Tibial nerve (tissue), 4 donors: ENCODE results near the gene AADAC. TPM values are rescaled to one million over a fixed set of nuclear protein-coding genes. Genes with fewer than 3 reads are reported as not detected.
"Not testable (repeated sequence)": the region's sequence is repeated elsewhere in the genome, so short reads cannot be mapped to it uniquely, and the experiment has no call there.

Source experiments
- DNase-seq, 2 donors: peaks; one replicate each; pipeline ENCODE4 v3.0.0-alpha.2; 2019; ENCODE audit warnings: low spot score in 2 of 2
- H3K27ac ChIP-seq, 4 donors: fragments of 200-600 bp; sonication (generic) in 3 of 4; one replicate each; pipeline ENCODE4 v1.5.1; 2017 to 2019; ENCODE audit warnings: mild to moderate bottlenecking in 1 of 4
- H3K27me3 ChIP-seq, 2 donors: fragments of 200-600 bp; sonication (generic) in 1 of 2; one replicate each; pipeline versions ENCODE4 v1.5.1 to v1.6.0; 2017 to 2019
- H3K36me3 ChIP-seq, 3 donors: fragments of 200-600 bp; sonication (generic); one replicate each; pipeline ENCODE4 v1.5.1; 2018 to 2019
- H3K4me1 ChIP-seq, 4 donors: fragments of 200-600 bp; sonication (generic) in 3 of 4; one replicate each; pipeline ENCODE4 v1.5.1; 2017 to 2019
- H3K4me3 ChIP-seq, 4 donors: fragments of 200-600 bp; sonication (generic) in 3 of 4; one replicate each; pipeline ENCODE4 v1.5.1; 2017 to 2019; ENCODE audit warnings: mild to moderate bottlenecking in 1 of 4, moderate library complexity in 1 of 4
- H3K9me3 ChIP-seq, 4 donors: fragments of 200-600 bp; sonication (generic) in 3 of 4; one replicate each; pipeline ENCODE4 v1.5.1; 2017 to 2019
- CTCF ChIP-seq, 5 experiments: fragments of 200-600 bp in 3 of 5; fragments of 450-650 bp in 2 of 5; sonication (generic) in 3 of 5; IDR thresholded peaks; one replicate each; pipeline ENCODE4 v1.5.1; 2016 to 2019; ENCODE audit warnings: antibody characterized with exemption in 5 of 5, mild to moderate bottlenecking in 3 of 5, moderate library complexity in 2 of 5
- EP300 ChIP-seq, 2 donors: sonication (generic); formaldehyde crosslinking; IDR thresholded peaks; one replicate each; pipeline ENCODE4 v1.6.1; 2017; ENCODE audit warnings: antibody characterized with exemption in 2 of 2, mild to moderate bottlenecking in 1 of 2
- POLR2A ChIP-seq, 2 donors: fragments of 450-650 bp; IDR thresholded peaks; one replicate each; pipeline ENCODE4 v1.6.1; 2017; ENCODE audit warnings: antibody characterized with exemption in 2 of 2, mild to moderate bottlenecking in 2 of 2, moderate library complexity in 2 of 2
- WGBS, 2 donors: methylation state at CpG; one replicate each; pipeline ENCODE4 v1.1.5; 2018; 5-methylcytosine and 5-hydroxymethylcytosine counted together
- total RNA-seq, 4 donors: library from RNA; depleted of rRNA; stranded (reverse); fragments of >200 nt; gene quantifications; one replicate each; pipeline ENCODE4 v1.1.0, GENCODE V29; 2016

Gene AADAC
- total RNA-seq, 4 donors from 2014 or later: not detected

DNA sequence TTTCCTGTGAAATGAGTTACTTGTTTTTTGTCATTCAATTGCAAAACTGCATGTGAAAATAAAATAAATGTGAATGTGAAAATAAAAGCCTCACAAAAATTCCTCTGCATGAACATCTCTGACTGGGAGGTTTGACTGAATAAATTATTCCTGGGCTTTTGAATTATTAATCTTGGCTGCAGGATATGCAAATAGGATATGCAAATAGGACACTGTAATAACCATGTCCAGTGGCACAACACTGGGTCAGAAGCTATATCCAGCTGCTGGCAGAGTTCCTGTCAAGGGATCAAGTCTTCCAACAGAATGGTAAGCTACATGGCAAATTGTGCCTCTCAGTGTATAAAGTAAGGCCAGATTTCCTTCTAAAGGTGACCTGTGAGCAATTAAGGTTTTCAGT lies 59.5 kb downstream of the AADAC start, which contains the start of gene SUCNR1:
Gene SUCNR1, plus strand, starts transcription at position 246 of the 400 bp plus-strand sequence. CDS start 6,250 bp downstream, outside the sequence.
- H3K27ac ChIP-seq: no peak within 1 kb of the TSS
- H3K9me3 ChIP-seq: no peaks in the 10 kb centered on the region
- H3K4me1 ChIP-seq: peaks cover 0 to 10% (median 0%) of the 10 kb centered on the region in 4 donors
- DNase-seq: no peak
- no peaks in the 10 kb centered on the region for H3K27me3 ChIP-seq
- no peak within 1 kb of the TSS for H3K4me3 ChIP-seq
- no peaks in the 10 kb centered on the region for H3K36me3 ChIP-seq
- TF ChIP-seq EP300 (IDR thresholded peaks at IDR 0.05): no peak
- TF ChIP-seq CTCF (IDR thresholded peaks at IDR 0.05): no peak
- no peak for TF ChIP-seq POLR2A (IDR thresholded peaks at IDR 0.05)

DNA sequence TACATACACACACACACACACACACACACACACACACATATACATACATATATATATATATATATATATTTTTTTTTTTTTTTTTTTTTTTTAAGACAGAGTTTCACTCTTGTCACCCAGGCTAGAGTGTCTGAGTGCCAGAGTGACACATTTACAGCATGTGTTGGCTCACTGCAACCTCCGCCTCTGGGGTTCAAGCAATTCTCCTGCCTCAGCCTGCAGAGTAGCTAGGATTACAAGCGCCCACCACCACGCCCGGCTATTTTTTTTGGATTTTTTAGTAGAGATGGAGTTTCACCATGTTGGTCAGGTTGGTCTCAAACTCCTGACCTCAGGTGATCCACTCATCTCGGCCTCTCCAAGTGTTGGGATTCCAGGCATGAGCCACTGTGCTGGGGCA lies 60.2 kb downstream of the AADAC start:
- not testable (repeated sequence) for H3K27ac ChIP-seq, H3K36me3 ChIP-seq, H3K4me3 ChIP-seq, H3K27me3 ChIP-seq, DNase-seq, H3K9me3 ChIP-seq
- peaks cover 0 to 15% (median 0%) of the 10 kb centered on the region in 4 donors for H3K4me1 ChIP-seq
- WGBS, 2 donors: 88 to 91% methylated on average over 5 of the region's 5 CpGs

DNA sequence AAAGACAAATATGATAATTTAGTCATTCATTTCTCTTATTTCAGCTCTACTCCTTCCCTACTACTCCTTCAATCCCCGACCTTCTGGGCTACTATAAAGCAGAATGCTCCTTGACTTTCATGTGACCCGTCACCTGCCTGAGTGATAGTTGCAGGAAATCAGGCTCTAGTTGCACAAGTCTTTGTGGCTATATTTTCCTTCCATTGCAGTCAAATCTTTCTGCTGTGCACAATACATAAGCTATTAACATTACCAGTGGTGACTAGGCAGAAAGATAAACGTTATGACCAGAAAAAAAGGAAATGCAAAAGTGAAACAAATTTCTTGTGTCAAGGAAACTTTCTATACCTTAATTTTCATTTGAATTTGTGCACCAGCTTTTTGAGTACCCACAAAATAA lies 61.8 kb downstream of the AADAC start:
- DNase-seq: no peak
- H3K4me1 ChIP-seq: peaks cover 0 to 16% (median 0%) of the 10 kb centered on the region in 4 donors
- WGBS, 2 donors: 68 to 72% methylated on average over 3 of the region's 3 CpGs
- TF ChIP-seq EP300 (IDR thresholded peaks at IDR 0.05): no peak
- no peak for TF ChIP-seq POLR2A (IDR thresholded peaks at IDR 0.05)
- no peak for TF ChIP-seq CTCF (IDR thresholded peaks at IDR 0.05)
- no peaks in the 10 kb centered on the region for H3K36me3 ChIP-seq
- no peaks in the 10 kb centered on the region for H3K27me3 ChIP-seq
- H3K9me3 ChIP-seq: no peaks in the 10 kb centered on the region
- H3K27ac ChIP-seq: no peak overlapping the region
- no peak overlapping the region for H3K4me3 ChIP-seq

DNA sequence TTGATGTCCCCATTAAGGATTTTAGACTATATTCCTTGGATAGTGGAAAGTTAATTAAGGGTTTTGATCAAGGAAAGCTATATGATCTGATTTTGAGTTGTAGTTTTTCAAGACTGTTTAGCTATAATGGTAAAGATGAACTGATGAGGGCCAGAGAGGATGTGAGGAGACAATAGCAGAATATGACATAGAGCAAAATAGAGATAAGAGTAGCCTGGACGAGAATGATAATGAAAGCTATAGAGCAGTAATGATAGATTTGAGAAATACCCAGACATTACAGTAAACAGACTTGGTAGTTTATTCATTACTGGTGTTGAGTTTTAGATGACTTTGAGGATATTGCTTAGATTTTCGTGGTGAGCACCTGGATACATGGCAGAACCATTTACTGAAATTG lies 63.4 kb downstream of the AADAC start:
- Histone ChIP-seq H3K9me3 (no peaks in the 10 kb centered on the region), H3K27me3 (no peaks in the 10 kb centered on the region), H3K36me3 (no peaks in the 10 kb centered on the region), H3K4me3 (no peak overlapping the region), H3K27ac (no peak overlapping the region), H3K4me1 (peaks cover 0 to 6% (median 0%) of the 10 kb centered on the region in 4 donors)
- no peak for DNase-seq
- 88 to 99% methylated on average over 2 of the region's 2 CpGs for WGBS, 2 donors
- TF ChIP-seq CTCF (IDR thresholded peaks at IDR 0.05) (no peak), POLR2A (IDR thresholded peaks at IDR 0.05) (no peak), EP300 (IDR thresholded peaks at IDR 0.05) (no peak)

Other genes starting within 250 kb of the AADAC start
- under 1 TPM in 1 of 4 donors, not detected in 3; 0.21 TPM for gene AADACL2, start 80.2 kb upstream of the AADAC start, total RNA-seq
- under 1 TPM in 3 of 4 donors, not detected in 1; 0.60 to 0.87 (median 0.84) TPM for gene SUCNR1, start 59.5 kb downstream of the AADAC start, total RNA-seq